ENCODE results near the gene KCNMA1.

KCNMA1 gene

GRCh38 chr10:77016278-77016815 lies 621.3 kb downstream of the KCNMA1 start:
- no peak for DNase-seq (ENCODE audit: low read depth)

GRCh38 chr10:77015360-77015759 lies 622.2 kb downstream of the KCNMA1 start:
- no peak for DNase-seq (ENCODE audit: low read depth)

- DNase-seq (ENCODE audit: low read depth): no peak
Observed at GRCh38 chr10:77012812-77013500, 624.7 kb downstream of the KCNMA1 start.

GRCh38 chr10:77011874-77012811 lies 625.5 kb downstream of the KCNMA1 start:
- no peak for DNase-seq (ENCODE audit: low read depth)

- DNase-seq (ENCODE audit: low read depth): no peak
Observed at GRCh38 chr10:77010430-77010829, 627.2 kb downstream of the KCNMA1 start.

GRCh38 chr10:77007834-77008233 lies 629.8 kb downstream of the KCNMA1 start:
- DNase-seq (ENCODE audit: low read depth): no peak

GRCh38 chr10:77006836-77007511 lies 630.6 kb downstream of the KCNMA1 start:
- DNase-seq (ENCODE audit: low read depth): no peak

- DNase-seq (ENCODE audit: low read depth): no peak
Observed at GRCh38 chr10:77005871-77006270, 631.7 kb downstream of the KCNMA1 start.

GRCh38 chr10:77004917-77005564 lies 632.6 kb downstream of the KCNMA1 start:
- no peak for DNase-seq (ENCODE audit: low read depth)

GRCh38 chr10:77002872-77003271 lies 634.7 kb downstream of the KCNMA1 start:
- no peak for DNase-seq (ENCODE audit: low read depth)

- DNase-seq (ENCODE audit: low read depth): no peak
Observed at GRCh38 chr10:77001206-77001605, 636.4 kb downstream of the KCNMA1 start.

- DNase-seq (ENCODE audit: low read depth): no peak
Observed at GRCh38 chr10:76998451-76998850, 639.2 kb downstream of the KCNMA1 start.

GRCh38 chr10:76997631-76998030 lies 640.0 kb downstream of the KCNMA1 start:
- DNase-seq (ENCODE audit: low read depth): no peak

GRCh38 chr10:76995023-76995422 lies 642.6 kb downstream of the KCNMA1 start:
- no peak for DNase-seq (ENCODE audit: low read depth)

GRCh38 chr10:76993213-76993612 lies 644.4 kb downstream of the KCNMA1 start:
- DNase-seq (ENCODE audit: low read depth): no peak

GRCh38 chr10:76992467-76992866 lies 645.1 kb downstream of the KCNMA1 start:
- no peak for DNase-seq (ENCODE audit: low read depth)

- no peak for DNase-seq (ENCODE audit: low read depth)
Observed at GRCh38 chr10:76991621-76992020, 646.0 kb downstream of the KCNMA1 start.

GRCh38 chr10:76990561-76990960 lies 647.0 kb downstream of the KCNMA1 start:
- DNase-seq (ENCODE audit: low read depth): no peak

GRCh38 chr10:76984559-76985443 lies 652.8 kb downstream of the KCNMA1 start:
- DNase-seq (ENCODE audit: low read depth): peak; percentile 18

GRCh38 chr10:76983624-76984023 lies 654.0 kb downstream of the KCNMA1 start:
- DNase-seq (ENCODE audit: low read depth): no peak

- DNase-seq (ENCODE audit: low read depth): no peak
Observed at GRCh38 chr10:76982671-76983070, 654.9 kb downstream of the KCNMA1 start.

Measured in activated T-helper 1 cell treated with Interleukin-2 at 50 U/mL for 16 hours (primary cell).